OCI-LY7 (cell line): ENCODE results near the gene SDC3.

Source experiments
- CTCF ChIP-seq: fragments of 200-600 bp; sonication (generic); conservative IDR thresholded peaks from 2 replicates; pipeline ENCODE4 v1.5.1; 2014; ENCODE audit warnings: mild to moderate bottlenecking, antibody characterized with exemption, low read length, moderate library complexity, mixed read lengths
- EZH2phosphoT487 ChIP-seq: fragments of 200-600 bp; sonication (generic); IDR thresholded peaks from 2 replicates; pipeline ENCODE4 v1.6.1; 2018; ENCODE audit warnings: low read depth, borderline replicate concordance, mild to moderate bottlenecking, mixed run types, antibody characterized with exemption, low read length, moderate library complexity, mixed read lengths

GRCh38 chr1:30903343-30904034 lies 5.1 kb downstream of the SDC3 start:
- no peak for TF ChIP-seq CTCF
- no peak for TF ChIP-seq EZH2phosphoT487
